ENCODE results near the gene TPP2. TPM values are rescaled to one million over a fixed set of nuclear protein-coding genes. Genes with fewer than 3 reads are reported as not detected.

TPP2 gene
- total and polyA plus RNA-seq, 4 donors: 14.0 to 55.6 (median 22.4) TPM

- Histone ChIP-seq H3K36me3 (ENCODE audit: control insufficient read depth in 4 of 4, insufficient read depth in 3 of 4, low read depth in 1 of 4, low read length in 3 of 4) (no peaks in the 10 kb centered on the region), H3K4me1 (ENCODE audit: control insufficient read depth in 4 of 4, insufficient read depth in 4 of 4, low read length in 3 of 4) (no peaks in the 10 kb centered on the region), H3K9me3 (ENCODE audit: control insufficient read depth in 4 of 4, low read length in 3 of 4) (peaks cover 0 to 6% (median 5%) of the 10 kb centered on the region in 4 donors), H3K4me3 (ENCODE audit: low read depth in 1 of 3, low read length in 3 of 3) (no peak overlapping the region), H3K27me3 (ENCODE audit: control insufficient read depth in 4 of 4, insufficient read depth in 4 of 4, low read length in 3 of 4) (no peaks in the 10 kb centered on the region), H3K9ac (ENCODE audit: low read depth in 1 of 2, low read length in 2 of 2) (no peak overlapping the region), H3K27ac (ENCODE audit: low read depth in 1 of 2, low read length in 2 of 2) (no peak overlapping the region)
- TF ChIP-seq TAF1 (conservative IDR thresholded peaks at IDR 0.05) (no peak), EGR1 (IDR thresholded peaks at IDR 0.05; ENCODE audit: low read depth in 2 of 2) (no peak), ATF3 (IDR thresholded peaks at IDR 0.05) (no peak), CTCF (IDR thresholded peaks at IDR 0.05; ENCODE audit: low read depth, low read length, missing input control) (no peak), RAD21 (IDR thresholded peaks at IDR 0.05) (no peak), FOXA2 (IDR thresholded peaks at IDR 0.05) (no peak), REST (IDR thresholded peaks at IDR 0.05) (no peak), GABPA (IDR thresholded peaks at IDR 0.05 in 1 of 2, conservative IDR thresholded peaks at IDR 0.05 in 1 of 2) (no peak), HNF4A (conservative IDR thresholded peaks at IDR 0.05) (no peak), FOXA1 (IDR thresholded peaks at IDR 0.05) (no peak), HNF4G (IDR thresholded peaks at IDR 0.05) (no peak), MAX (IDR thresholded peaks at IDR 0.05) (no peak), ZBTB33 (IDR thresholded peaks at IDR 0.05) (no peak), JUND (IDR thresholded peaks at IDR 0.05) (no peak), RXRA (IDR thresholded peaks at IDR 0.05) (no peak), SP1 (IDR thresholded peaks at IDR 0.05) (no peak), NR2F2 (IDR thresholded peaks at IDR 0.05) (no peak), YY1 (IDR thresholded peaks at IDR 0.05) (no peak)
- DNase-seq (ENCODE audit: low spot score): no peak
- WGBS: 91% methylated on average over 2 of the region's 2 CpGs
These were observed 101.8 kb downstream of the TPP2 start for GRCh38 chr13:102698649-102698980.

Measured in liver (tissue), 9 donors.